Measurements from ENCODE around the gene CLBA1. TPM values are rescaled to one million over a fixed set of nuclear protein-coding genes. Genes with fewer than 3 reads are reported as not detected.

CLBA1 gene
- polyA plus RNA-seq, 1 of the 3 experiments (the other 2 are of a cell fraction), result 18.5 TPM

- no peak for TF ChIP-seq RFX5 (IDR thresholded peaks at IDR 0.05; ENCODE audit: low read length)
- no peak for TF ChIP-seq RXRA (IDR thresholded peaks at IDR 0.05; ENCODE audit: borderline replicate concordance, low read depth)
- no peak for TF ChIP-seq FOXM1 (IDR thresholded peaks at IDR 0.05; ENCODE audit: low read depth)
Measured at GRCh38 chr14:105010106-105010505, 24.5 kb downstream of the CLBA1 start (continued).

DNA sequence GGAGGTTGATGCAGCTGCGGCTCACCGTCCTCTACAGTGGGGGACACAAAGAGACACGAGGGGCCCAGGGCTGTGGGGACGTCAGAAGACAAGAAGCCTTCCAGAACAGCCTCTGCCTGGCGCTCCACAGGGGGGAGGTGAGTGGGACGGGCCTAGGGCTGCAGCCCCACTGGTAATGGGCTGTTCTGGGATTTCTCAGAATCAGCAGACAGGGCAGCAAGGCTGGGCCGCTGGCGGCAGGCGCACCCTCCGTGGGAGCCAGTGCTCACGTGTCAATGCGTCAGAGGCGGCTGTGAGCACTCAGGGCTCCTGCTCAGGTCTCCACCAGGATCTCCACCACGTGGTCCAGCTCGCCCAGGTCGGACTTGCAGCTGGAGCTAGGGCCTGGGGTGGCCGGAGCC lies 25.3 kb downstream of the CLBA1 start:
- Histone ChIP-seq H3K27ac (ENCODE audit: low read depth in 2 of 2, low read length in 1 of 2) (no peak overlapping the region; a peak in 1 of 4 replicates), H3K36me3 (replicated peaks in 1 of 2; ENCODE audit: control insufficient read depth in 1 of 2, insufficient read depth in 2 of 2, low read length in 1 of 2) (peaks cover 28 to 37% of the 10 kb centered on the region in 2 experiments), H3F3A (replicated peaks; ENCODE audit: insufficient read depth) (peaks cover 18% of the 10 kb centered on the region), H4K20me1 (ENCODE audit: insufficient read depth) (peaks cover 96% of the 10 kb centered on the region), H3K4me3 (ENCODE audit: low read depth in 2 of 2, low read length in 1 of 2) (no peak overlapping the region), H3K9ac (no peak overlapping the region), H2AFZ (ENCODE audit: low read depth) (no peak overlapping the region), H3K79me2 (ENCODE audit: insufficient read depth) (peaks cover 96% of the 10 kb centered on the region), H3K27me3 (ENCODE audit: insufficient read depth) (no peaks in the 10 kb centered on the region), H3K9me2 (no peaks in the 10 kb centered on the region), H3K4me1 (ENCODE audit: control insufficient read depth in 1 of 2, insufficient read depth in 2 of 2, low read depth in 1 of 2, low read length in 1 of 2) (peaks cover 23 to 43% of the 10 kb centered on the region in 2 experiments), H3K9me3 (no peaks in the 10 kb centered on the region), H3K4me2 (no peak overlapping the region)
- no peak for DNase-seq
- ChIA-PET POLR2A (no interaction called here), CTCF (interaction anchor here (1.4 to 10.9 kb wide), 2 partner anchors 35 to 115 kb away, joined by 3 to 138 read pairs; no protein-coding TSS in a partner anchor)
- WGBS (ENCODE audit: low lambda C conversion rate), result 71% methylated on average over 5 of the region's 17 CpGs
- TF ChIP-seq MEF2A (IDR thresholded peaks at IDR 0.05; ENCODE audit: borderline replicate concordance, low read depth) (no peak), SIN3A (IDR thresholded peaks at IDR 0.05; ENCODE audit: borderline replicate concordance, low read depth, low read length) (no peak)

- Histone ChIP-seq H2AFZ (ENCODE audit: low read depth) (no peak overlapping the region), H3F3A (replicated peaks; ENCODE audit: insufficient read depth) (peaks cover 18% of the 10 kb centered on the region), H3K36me3 (replicated peaks in 1 of 2; ENCODE audit: control insufficient read depth in 1 of 2, insufficient read depth in 2 of 2, low read length in 1 of 2) (peaks cover 27 to 37% of the 10 kb centered on the region in 2 experiments), H3K4me2 (peak overlapping the region; percentile 46; the same call in 1 of the 2 replicates), H3K9me3 (no peaks in the 10 kb centered on the region), H3K79me2 (ENCODE audit: insufficient read depth) (peaks cover 98% of the 10 kb centered on the region), H3K27me3 (ENCODE audit: insufficient read depth) (no peaks in the 10 kb centered on the region), H4K20me1 (ENCODE audit: insufficient read depth) (peaks cover 96% of the 10 kb centered on the region), H3K9me2 (no peaks in the 10 kb centered on the region), H3K9ac (no peak overlapping the region), H3K27ac (ENCODE audit: low read depth in 2 of 2, low read length in 1 of 2) (peak overlapping the region in 1 of 2 experiments; percentile 13; a peak in 1 of 4 replicates), H3K4me1 (ENCODE audit: control insufficient read depth in 1 of 2, insufficient read depth in 2 of 2, low read depth in 1 of 2, low read length in 1 of 2) (peaks cover 23 to 44% of the 10 kb centered on the region in 2 experiments), H3K4me3 (ENCODE audit: low read depth in 2 of 2, low read length in 1 of 2) (no peak overlapping the region)
- POLR2A ChIA-PET, result interaction anchor here (0.6 kb wide), 1 partner anchor 106 kb away, joined by 3 read pairs; no protein-coding TSS in a partner anchor
- DNase-seq, result no peak
- 90% methylated on average over 18 of the region's 29 CpGs for WGBS (ENCODE audit: low lambda C conversion rate)
- CTCF ChIA-PET, result interaction anchor here (0.7 to 10.9 kb wide), 6 partner anchors 10 to 60 kb away, joined by 3 to 138 read pairs (median 4); partner anchors contain the start of gene CLBA1
- TF ChIP-seq, protein P1, sequence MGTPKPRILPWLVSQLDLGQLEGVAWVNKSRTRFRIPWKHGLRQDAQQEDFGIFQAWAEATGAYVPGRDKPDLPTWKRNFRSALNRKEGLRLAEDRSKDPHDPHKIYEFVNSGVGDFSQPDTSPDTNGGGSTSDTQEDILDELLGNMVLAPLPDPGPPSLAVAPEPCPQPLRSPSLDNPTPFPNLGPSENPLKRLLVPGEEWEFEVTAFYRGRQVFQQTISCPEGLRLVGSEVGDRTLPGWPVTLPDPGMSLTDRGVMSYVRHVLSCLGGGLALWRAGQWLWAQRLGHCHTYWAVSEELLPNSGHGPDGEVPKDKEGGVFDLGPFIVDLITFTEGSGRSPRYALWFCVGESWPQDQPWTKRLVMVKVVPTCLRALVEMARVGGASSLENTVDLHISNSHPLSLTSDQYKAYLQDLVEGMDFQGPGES (IDR thresholded peaks at IDR 0.05; ENCODE audit: low read depth, low read length), result no peak
- TF ChIP-seq FOSL2 (IDR thresholded peaks at IDR 0.05; ENCODE audit: borderline replicate concordance, low read depth) (no peak), POLR2AphosphoS5 (IDR thresholded peaks at IDR 0.05; ENCODE audit: low read depth, low read length) (no peak), YY1 (IDR thresholded peaks at IDR 0.05; ENCODE audit: low read depth) (no peak), GABPA (IDR thresholded peaks at IDR 0.05; ENCODE audit: low read depth) (no peak), CHD2 (IDR thresholded peaks at IDR 0.05; ENCODE audit: low read length, partially characterized antibody) (no peak), RXRA (IDR thresholded peaks at IDR 0.05; ENCODE audit: borderline replicate concordance, low read depth) (no peak), FOXM1 (IDR thresholded peaks at IDR 0.05; ENCODE audit: low read depth) (no peak), USF1 (IDR thresholded peaks at IDR 0.05; ENCODE audit: borderline replicate concordance, low read depth) (no peak), GATA2 (CRISPR knock-in tag; IDR thresholded peaks at IDR 0.05) (no peak), EP300 (IDR thresholded peaks at IDR 0.05; ENCODE audit: borderline replicate concordance in 1 of 2, low read depth in 1 of 2, low read length in 1 of 2) (no peak), PBX3 (IDR thresholded peaks at IDR 0.05) (no peak)
- TF ChIP-seq, protein P2, sequence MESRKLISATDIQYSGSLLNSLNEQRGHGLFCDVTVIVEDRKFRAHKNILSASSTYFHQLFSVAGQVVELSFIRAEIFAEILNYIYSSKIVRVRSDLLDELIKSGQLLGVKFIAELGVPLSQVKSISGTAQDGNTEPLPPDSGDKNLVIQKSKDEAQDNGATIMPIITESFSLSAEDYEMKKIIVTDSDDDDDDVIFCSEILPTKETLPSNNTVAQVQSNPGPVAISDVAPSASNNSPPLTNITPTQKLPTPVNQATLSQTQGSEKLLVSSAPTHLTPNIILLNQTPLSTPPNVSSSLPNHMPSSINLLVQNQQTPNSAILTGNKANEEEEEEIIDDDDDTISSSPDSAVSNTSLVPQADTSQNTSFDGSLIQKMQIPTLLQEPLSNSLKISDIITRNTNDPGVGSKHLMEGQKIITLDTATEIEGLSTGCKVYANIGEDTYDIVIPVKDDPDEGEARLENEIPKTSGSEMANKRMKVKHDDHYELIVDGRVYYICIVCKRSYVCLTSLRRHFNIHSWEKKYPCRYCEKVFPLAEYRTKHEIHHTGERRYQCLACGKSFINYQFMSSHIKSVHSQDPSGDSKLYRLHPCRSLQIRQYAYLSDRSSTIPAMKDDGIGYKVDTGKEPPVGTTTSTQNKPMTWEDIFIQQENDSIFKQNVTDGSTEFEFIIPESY (IDR thresholded peaks at IDR 0.05; ENCODE audit: borderline replicate concordance, low read depth), result no peak
- TF ChIP-seq, protein P3, sequence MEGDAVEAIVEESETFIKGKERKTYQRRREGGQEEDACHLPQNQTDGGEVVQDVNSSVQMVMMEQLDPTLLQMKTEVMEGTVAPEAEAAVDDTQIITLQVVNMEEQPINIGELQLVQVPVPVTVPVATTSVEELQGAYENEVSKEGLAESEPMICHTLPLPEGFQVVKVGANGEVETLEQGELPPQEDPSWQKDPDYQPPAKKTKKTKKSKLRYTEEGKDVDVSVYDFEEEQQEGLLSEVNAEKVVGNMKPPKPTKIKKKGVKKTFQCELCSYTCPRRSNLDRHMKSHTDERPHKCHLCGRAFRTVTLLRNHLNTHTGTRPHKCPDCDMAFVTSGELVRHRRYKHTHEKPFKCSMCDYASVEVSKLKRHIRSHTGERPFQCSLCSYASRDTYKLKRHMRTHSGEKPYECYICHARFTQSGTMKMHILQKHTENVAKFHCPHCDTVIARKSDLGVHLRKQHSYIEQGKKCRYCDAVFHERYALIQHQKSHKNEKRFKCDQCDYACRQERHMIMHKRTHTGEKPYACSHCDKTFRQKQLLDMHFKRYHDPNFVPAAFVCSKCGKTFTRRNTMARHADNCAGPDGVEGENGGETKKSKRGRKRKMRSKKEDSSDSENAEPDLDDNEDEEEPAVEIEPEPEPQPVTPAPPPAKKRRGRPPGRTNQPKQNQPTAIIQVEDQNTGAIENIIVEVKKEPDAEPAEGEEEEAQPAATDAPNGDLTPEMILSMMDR (IDR thresholded peaks at IDR 0.05), result no peak
Measured at GRCh38 chr14:105011312-105011990, 25.9 kb downstream of the CLBA1 start.
